ENCODE results near the gene GALNT9. TPM values are rescaled to one million over a fixed set of nuclear protein-coding genes. Genes with fewer than 3 reads are reported as not detected.
"Not testable (repeated sequence)": the region's sequence is repeated elsewhere in the genome, so short reads cannot be mapped to it uniquely, and the experiment has no call there.

GALNT9 gene
- total RNA-seq, 2 donors from 2014 or later, result 4.0 to 10.8 TPM

GRCh38 chr12:132300789-132301722 lies 28.3 kb downstream of the GALNT9 start:
- H3K27me3 ChIP-seq, result no peaks in the 10 kb centered on the region

DNA sequence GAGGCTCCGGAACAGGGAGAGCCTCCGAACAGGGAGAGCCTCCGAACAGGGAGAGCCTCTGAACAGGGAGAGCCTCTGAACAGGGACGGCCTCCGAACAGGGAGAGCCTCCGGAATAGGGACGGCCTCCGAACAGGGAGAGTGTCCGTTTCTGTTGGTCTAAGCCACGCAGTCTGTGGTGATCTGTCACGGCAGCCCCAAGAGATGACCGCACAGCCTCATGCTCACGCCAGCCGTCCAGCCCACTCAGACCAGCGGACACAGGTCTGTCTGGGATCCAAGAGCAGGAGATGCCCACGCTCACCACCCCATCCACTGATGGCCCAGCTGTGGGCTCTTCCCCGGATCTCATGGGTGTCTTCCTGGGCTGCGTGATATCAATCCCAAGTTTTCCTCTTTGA lies 33.3 kb downstream of the GALNT9 start:
- no peak for DNase-seq (ENCODE audit: low spot score)
- Histone ChIP-seq H3K27ac (no peak overlapping the region), H3K9me3 (no peaks in the 10 kb centered on the region), H3K4me1 (no peaks in the 10 kb centered on the region), H3K27me3 (peaks cover 0 to 4% of the 10 kb centered on the region in 2 donors), H3K36me3 (no peaks in the 10 kb centered on the region), H3K4me3 (no peak overlapping the region)
- no peak for TF ChIP-seq CTCF (IDR thresholded peaks at IDR 0.05)

More at GRCh38 chr12:132300789-132301722, 28.3 kb downstream of the GALNT9 start:
- H3K4me1 ChIP-seq, result no peaks in the 10 kb centered on the region
- no peak for TF ChIP-seq CTCF (IDR thresholded peaks at IDR 0.05)
- H3K27ac ChIP-seq, result no peak overlapping the region
- no peaks in the 10 kb centered on the region for H3K36me3 ChIP-seq
- no peaks in the 10 kb centered on the region for H3K9me3 ChIP-seq
- no peak for DNase-seq (ENCODE audit: low spot score)
- no peak overlapping the region for H3K4me3 ChIP-seq

DNA sequence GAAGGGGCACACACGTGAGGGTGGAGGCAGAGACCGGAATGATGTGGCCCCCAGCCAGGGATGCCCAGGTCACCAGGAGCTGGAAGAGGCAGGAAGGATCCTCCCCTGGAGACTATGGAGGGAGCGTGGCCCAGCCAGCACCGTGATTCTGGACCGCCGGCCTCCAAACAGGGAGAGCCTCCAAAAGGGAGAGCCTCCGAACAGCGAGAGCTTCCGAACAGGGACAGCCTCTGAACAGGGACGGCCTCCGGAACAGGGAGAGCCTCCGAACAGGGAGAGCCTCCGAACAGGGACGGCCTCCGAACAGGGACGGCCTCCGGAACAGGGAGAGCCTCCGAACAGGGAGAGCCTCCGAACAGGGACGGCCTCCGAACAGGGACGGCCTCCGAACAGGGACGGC lies 33.8 kb downstream of the GALNT9 start:
- not testable (repeated sequence) for DNase-seq (ENCODE audit: low spot score); H3K4me1 ChIP-seq; H3K9me3 ChIP-seq; H3K27ac ChIP-seq; H3K27me3 ChIP-seq; H3K4me3 ChIP-seq; H3K36me3 ChIP-seq

GRCh38 chr12:132295101-132295526 lies 34.3 kb downstream of the GALNT9 start:
- TF ChIP-seq CTCF (IDR thresholded peaks at IDR 0.05), result no peak
- Histone ChIP-seq H3K36me3 (no peaks in the 10 kb centered on the region), H3K4me1 (no peaks in the 10 kb centered on the region), H3K4me3 (no peak overlapping the region), H3K9me3 (no peaks in the 10 kb centered on the region), H3K27ac (no peak overlapping the region), H3K27me3 (peaks cover 0 to 4% of the 10 kb centered on the region in 2 donors)
- no peak for DNase-seq (ENCODE audit: low spot score)

DNA sequence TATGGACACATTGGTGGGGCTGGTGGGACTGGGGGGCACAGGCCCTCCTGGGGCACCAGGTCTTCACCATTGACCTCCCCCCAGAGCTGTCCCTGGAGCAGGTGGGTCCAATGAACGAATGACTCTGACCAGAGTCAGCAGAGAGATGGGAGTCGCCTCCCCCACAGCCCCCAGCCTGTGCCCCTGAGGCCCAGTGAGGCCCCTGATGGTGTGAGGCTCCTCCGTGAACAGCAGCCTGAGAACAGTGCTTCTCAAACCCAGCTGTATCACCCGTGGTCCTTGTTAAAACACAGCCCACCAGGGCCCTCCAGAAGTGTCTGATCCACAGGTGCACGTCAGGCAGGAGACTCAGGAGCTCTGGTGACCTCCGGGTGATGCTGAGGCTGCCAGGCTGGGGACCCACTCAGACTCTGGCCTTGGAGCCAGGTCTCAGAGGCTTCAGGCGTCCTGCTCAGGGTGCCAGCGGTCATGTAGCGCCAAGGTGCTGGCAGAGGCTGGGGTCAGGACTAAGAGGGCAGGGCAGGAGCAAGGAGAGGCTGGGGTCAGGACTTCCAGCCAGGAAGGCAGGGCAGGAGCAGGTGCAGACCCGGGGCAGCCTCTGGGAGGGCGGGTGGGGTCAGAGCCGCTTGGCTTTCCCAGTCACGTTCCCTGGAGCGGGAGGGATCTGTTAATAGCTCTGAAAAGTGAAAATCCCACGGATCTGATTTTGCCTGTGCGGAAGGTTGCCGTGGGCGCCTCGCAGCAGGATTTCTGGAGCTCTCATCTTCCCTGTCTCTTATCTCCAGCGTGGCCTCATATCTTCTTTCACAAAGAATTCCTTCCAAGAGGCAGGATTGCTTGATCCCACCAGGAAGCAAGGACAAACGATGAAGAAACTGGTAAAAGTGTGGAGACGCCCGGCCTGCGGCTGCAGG lies 35.0 kb downstream of the GALNT9 start:
- Histone ChIP-seq H3K4me1 (no peaks in the 10 kb centered on the region), H3K36me3 (no peaks in the 10 kb centered on the region), H3K27ac (no peak overlapping the region), H3K27me3 (peaks cover 0 to 4% of the 10 kb centered on the region in 2 donors), H3K9me3 (no peaks in the 10 kb centered on the region), H3K4me3 (no peak overlapping the region)
- no peak for TF ChIP-seq CTCF (IDR thresholded peaks at IDR 0.05)
- DNase-seq (ENCODE audit: low spot score), result no peak
